M059J (cell line): ENCODE data around the gene STARD5. TPM values are rescaled to one million over a fixed set of nuclear protein-coding genes. Genes with fewer than 3 reads are reported as not detected.

Experiments
- DNase-seq: peaks from one replicate; pipeline ENCODE4 v3.0.0-alpha.2; 2012; ENCODE audit warnings: low read depth
- total RNA-seq: library from RNA; depleted of rRNA; stranded (reverse); fragments of >200 nt; shearing (Covaris generic); gene quantifications from 2 replicates; pipeline ENCODE4 v1.2.3, GENCODE V29; 2014

Gene STARD5
- total RNA-seq, 1 experiment from 2014 or later: 2.0 TPM

DNA sequence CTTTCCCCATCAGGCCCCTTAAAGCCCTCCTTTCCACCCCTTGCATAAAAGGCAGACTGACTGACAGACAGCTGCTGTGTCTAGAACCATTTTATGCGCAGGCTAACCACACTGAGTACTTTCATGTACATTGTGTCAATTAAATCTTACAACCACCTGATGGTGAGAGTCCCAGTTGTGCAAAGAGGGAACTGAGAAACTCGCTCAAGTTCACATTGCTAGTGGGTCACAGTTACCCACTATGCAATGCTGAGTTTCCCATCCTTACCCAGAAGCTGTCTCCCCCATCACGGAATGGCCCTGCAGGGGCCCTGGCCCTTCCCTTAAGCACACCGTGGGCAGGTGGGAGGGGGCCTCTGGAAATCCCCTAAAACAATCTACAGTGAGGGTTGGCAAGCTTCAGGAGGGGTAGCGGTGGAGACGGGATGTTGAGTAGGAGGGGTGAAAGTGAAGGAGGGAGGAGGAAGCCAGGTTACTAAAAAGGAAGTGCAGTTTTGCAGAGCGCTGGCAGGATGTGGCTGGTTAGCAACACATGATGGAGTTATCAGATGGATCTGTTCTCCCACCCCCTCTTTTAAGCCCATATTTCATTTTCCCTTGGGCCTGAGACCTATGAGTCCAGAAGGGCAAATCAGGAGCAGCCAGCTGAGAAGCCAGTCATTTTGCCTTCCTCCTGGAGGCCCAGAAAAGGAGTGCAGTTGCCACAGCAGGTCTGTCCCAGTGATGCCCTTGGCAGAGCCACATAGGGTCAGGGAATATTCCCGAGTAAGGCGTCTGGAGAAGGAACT is 30.0 kb downstream of the STARD5 start:
- DNase-seq: no peak

DNA sequence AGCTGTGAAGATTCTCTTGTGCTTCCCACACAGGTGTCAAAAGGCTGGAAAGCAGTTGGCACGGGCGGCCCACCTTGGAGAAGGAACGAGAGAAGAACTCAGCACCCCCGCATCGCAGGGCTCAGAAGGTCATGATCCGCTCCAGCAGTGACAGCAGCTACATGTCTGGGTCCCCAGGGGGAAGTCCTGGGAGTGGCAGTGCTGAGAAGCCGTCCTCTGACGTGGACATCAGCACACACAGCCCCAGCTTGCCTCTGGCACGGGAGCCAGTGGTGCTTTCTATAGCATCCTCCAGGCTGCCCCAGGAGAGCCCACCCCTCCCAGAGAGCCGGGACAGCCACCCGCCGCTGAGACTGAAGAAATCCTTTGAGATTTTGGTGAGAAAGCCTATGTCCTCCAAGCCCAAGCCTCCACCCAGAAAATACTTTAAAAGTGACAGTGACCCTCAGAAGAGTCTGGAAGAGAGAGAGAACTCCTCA is 31.4 kb downstream of the STARD5 start:
- no peak for DNase-seq

DNA sequence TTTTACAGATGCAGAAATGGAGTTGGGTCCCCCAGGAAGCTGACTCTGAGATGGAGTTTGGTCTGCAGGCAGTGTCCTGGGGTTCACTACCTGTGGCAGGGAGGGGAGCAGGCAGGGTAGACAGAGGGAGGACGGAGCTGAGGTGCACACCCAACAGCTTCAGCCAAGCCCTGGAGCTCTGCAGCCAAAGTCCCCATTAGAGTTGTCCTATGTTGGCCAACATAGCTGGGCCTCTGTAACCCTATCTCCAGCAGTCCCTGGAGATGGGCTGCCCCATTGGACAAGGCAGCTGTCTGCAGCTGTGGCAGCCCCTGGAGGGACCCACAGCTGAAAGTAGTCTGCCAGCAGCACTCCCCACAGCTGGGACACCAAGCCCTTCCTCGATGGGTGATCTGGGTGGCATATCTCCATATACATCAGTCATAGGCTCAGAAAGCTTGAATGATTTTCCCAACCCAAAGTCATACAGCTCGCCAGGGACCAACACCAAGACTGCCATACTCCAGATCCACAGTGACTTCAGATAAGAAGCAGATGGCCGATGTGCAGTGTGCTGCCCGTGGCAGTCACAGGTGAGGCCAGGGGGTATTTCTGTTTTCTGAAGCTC is 31.9 kb downstream of the STARD5 start:
- DNase-seq: no peak

DNA sequence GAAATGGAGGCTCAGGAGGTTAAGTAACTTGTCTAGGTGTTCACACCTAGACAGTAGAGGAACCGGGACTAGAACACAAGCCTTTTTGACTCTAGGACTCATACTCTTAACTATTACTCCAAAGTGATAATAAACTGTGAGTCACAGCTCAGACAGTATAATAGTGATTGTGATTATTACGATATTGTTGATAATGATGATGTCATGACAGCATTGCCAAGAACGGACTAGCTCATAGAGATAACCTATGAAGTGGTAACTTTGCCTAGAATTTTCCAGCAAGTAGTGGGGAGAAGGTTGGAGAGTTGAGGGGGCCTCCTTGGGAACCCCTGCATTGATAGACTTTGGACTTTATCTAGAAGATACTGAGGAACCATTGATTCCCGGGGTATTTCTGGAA is 34.0 kb downstream of the STARD5 start:
- DNase-seq: no peak

DNA sequence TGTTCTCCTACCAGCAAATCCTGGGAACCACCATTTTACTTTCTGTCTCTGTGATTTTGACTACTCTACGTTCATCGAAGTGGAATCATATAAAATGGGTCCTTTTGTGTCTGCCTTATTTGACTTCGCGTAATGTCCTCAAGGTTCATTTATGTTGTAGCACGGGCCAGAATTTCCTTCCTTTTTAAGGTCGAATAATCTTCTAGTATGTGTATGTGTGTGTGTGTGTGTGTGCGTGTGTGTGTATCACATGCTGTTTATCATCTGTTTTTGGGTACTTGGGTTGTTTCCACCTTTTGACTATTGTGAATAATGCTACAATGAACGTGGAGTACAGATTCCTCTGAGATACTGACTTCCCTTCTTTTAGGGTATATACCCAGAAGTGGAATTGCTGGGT is 35.3 kb downstream of the STARD5 start:
- no peak for DNase-seq

DNA sequence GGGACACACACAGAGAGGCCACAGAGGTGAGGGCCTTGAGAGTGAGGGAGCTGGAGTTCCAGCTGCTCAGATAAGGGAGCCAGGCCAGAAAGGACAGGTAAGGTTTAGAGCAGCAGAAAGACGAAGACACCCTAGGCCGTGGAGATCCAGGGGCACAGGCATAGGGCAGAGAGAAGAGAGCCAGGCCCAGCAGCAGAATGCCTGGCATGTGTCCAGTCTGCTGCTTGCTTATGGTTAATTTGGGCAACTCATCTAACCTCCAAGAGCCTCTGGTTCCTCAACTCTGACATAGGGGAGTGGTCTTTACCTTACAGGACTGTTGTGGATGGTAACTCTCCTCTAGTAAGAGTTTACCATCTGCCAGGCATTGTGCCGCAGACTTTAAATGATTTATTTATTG is 35.9 kb downstream of the STARD5 start:
- DNase-seq: no peak

DNA sequence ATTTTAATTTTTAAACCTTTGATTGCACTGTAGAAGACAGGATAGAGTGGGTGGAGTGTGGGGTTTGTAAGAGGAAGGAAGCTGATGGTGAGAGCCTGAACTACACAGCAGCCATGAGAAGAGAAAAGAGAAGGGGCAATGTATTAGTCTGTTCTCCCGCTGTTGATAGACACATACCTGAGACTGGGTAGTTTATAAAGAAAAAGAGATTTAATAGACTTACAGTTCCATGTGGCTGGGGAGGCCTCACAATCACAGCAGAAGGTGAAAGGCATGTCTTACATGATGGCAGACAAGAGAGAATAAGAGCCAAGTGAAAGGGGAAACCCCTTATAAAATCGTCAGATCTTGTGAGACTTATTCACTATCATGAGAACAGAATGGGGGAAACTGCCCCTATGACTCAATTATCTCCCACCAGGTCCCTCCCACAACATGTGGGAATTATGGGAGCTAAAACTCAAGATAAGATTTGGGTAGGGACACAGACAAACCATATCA is 37.3 kb downstream of the STARD5 start:
- no peak for DNase-seq

DNA sequence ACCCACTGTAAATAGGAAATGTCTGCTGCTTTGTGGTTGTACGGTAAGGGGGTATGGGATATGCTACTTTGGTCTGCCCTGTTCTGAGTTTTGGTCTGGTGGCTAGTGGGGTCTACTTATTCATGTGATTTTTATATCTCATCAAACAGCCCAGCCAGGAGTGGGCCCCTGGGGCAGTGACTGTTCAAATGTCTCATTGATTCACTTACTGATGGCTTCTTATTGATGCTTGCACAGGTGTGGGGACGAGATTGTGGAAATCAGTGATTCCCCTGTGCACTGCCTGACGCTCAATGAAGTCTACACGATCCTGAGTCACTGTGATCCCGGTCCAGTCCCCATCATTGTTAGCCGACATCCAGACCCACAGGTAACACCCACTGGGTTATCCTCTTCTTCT is 38.5 kb downstream of the STARD5 start:
- DNase-seq: no peak

DNA sequence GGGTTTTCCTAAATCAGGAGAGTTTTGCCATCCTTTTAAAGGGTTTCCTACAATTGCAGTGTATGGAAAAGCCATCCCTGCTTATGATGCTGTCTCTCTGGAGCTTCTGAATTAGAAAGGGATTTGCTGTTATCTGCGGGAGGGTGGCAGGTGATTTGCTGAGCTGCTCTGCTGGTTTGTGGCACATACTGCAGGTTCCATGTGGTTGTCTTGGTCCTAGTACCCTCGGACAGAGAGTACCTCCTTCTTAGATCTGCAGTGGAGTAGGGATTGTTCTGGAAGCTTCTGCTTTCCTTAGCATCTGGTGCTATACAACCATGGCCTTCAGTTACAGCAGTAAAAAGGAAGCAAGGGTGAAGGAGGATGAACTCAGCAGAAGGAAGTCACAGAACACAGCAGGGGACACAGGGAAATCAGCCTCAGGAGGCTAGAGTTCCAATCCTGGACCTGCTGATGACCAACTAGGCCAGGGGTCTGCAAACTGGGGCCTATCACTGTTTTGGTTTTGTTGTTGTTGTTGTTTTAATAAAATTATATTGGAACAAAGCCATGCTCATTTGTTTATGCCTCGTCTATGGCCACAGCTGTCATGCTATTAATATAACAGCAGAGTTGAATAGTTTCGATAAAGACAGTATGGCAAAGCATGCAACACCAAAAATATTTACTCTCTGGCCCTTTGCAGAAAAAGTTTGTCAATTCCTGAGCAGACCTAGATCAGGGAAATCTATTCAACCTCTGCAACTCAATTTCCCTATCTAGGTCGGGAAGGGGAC is 39.5 kb downstream of the STARD5 start:
- DNase-seq: no peak

DNA sequence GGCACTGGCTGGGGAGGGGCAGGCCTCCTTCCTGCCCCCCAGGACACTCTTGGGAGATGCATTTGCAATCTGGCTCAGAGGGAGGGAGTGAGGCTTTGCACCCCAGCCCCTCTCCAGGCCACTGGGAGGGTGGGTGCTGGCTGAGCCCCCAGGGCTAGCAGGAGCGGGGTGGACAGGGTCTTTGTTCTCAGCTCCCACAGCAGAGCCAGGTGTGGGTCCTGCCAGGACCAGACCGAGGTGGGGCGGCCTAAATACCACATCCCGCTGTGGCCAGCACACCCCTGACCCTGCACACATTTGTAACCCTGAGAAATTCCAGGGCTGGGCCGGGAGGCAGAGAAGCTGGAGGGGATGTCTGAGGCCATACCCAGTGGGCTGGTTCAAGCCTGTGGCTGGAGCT is 41.0 kb downstream of the STARD5 start:
- DNase-seq: no peak

DNA sequence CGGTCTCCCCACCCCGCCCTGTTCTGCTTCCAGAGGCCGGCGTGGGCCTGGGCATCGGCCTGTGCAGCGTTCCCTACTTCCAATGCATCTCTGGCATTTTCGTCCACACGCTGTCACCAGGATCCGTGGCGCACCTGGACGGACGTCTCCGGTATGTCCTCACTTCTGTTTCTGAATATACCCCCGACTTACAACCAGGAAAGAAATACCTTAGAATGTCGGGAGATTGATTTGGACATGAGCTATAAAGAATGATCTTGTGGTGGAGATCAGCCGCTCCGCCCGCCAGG is 41.4 kb downstream of the STARD5 start:
- DNase-seq: no peak

DNA sequence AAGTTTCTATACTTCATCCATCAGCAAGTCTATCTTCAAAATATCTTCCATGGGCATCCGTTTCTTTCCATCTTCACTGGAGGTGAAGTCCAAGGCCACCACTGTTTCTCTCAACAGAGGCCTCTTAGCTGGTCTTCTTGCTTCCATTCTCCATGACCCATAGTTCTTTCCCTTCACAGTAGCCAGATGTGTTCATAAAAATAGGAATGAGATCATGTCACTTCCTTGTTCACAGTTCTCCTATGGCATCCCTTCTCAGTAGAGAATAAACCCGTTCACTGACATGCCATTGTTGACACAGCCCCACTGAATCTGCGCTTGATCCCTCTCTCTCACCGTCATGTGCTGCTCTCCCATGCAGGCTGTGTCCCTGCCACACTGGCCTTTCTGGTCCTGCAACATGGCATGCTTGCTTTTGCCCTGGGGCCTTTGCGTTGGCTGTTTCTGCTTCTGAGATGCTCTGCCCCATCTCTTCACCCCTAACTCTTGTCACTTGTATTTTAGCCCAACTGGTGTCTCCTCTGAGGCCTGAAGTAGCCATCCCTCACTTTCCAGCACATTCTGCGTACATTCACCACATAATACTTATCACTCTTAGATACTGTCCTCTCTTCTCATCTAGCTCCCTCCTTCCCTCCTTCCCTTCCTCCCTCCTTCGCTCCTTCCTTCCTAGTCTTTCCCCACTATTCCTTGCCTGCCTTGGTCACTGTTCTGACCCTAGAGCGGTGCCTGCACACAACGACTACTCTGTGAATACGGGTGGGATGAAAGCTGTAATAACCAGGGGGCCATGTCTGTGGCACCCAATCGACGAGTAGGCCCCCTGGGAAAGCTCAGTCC is 42.0 kb downstream of the STARD5 start:
- DNase-seq: no peak

DNA sequence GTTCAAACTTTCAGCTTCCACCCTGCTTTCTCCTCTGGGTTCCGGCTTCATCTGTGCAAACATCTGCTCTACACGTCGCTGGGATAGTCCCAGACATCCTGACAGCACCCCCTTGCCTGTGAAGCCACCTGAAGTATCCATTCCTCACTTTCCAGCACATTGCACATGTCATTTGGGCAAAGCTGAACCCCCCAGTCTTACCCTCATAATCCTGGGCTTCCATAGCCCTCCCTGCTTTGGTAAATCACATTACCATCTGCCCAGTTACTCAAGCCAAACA is 42.5 kb downstream of the STARD5 start:
- DNase-seq: no peak

DNA sequence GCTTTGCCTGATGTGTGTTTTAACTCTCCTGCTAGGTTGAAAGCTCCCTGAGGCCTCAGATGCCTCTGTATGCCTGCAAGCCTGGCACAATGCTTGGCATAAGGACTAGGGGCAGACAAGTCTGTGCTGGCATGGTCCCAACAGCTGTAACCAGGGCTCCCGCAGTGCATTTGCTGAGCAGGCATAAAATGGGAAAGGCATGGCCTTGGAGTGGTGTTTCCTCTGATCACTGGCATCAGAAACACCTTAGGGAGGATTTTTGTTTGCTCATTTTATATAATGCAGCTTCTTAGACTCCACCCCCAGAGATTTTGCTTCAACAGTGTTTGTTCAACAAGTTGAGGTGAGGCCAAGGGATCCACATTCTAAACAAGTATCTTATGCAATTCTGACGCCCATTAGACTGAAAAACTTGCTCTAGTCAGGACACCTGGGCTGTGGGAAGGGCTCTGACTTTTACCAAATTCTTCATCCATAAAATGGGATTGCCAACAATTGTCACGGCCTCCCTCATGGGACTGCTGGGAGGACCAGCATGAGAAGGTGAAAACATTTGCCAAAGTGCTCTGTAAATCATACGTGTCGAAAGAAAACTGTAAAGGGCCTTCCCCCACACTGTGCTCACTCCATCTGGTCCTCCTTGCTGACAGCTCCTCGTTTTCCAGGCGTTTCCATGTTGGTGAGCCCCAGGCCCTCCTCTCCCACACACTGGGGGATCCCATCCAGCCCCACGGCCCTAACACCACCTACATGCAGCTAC is 43.1 kb downstream of the STARD5 start:
- no peak for DNase-seq

DNA sequence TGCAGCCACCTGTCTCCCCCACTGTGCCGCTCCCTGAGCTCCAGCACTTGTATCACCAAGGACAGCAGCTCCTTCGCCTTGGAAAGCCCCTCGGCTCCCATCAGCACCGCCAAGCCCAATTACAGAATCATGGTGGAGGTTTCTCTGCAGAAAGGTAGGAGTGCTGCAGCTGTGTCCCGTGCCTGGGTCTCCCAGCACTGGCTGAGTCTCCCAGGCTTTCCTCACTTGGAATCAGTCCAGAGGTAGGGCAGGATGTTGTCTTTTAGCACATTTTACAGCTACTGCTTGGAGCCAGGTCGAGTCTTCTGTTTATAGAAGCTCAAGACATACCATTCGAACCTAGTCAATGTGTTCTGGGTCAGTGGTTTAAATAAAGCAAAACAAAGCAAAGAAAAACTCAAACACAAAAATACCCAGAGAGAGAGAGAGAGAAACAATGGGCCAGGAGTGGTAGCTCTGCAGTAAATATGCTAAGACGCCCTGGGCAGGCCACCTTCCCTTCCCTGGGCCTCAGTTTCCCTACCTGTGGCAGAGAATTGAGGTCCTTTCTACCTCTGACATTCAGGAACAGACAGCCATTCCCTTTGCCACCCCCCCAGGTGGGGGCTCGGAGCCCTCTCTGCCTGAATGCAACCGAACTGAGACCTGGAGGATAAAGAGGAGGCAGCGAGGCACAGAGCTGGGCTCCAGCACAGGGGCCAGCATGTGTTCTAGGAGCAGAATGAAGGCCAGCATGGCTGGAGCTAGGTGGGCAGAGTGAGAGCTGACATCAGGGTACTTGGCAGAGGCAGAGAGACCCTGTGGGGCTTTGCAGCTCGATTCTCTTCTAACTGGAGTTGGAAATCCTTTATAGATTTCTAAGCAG is 44.1 kb downstream of the STARD5 start:
- peak; percentile 67 for DNase-seq

DNA sequence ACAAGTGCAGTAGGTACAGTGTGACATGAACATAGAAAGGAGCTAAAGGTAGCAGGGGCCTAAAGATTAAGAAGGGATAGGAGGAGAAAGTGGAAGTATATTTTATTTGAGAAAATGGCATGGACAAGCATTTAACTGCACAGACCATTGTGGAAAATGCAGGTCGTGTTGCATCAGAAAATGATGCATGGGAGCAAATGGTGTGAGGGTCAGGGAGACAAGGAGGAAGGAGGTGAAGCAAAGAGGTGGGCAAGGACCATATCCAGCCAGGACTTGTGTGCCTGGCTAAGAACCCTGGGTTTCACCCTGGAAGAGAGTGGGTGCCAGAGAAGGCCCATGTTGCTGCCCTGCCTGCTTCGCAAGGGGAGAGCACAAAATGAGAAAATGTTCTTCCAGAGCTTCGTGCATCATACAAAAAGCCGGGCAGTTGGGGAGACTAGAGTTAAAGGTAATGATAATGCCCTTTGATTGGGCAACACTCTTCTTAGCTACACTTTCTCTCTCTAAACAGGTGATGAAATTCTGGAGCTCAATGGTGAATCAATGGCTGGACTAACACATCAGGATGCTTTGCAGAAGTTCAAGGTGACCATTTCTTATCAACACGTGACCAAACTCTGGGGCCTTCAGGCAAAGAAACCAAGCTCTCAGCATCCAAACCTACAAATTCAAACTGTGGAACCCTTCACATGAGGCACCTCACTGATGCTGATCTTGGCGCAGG is 45.5 kb downstream of the STARD5 start:
- no peak for DNase-seq

DNA sequence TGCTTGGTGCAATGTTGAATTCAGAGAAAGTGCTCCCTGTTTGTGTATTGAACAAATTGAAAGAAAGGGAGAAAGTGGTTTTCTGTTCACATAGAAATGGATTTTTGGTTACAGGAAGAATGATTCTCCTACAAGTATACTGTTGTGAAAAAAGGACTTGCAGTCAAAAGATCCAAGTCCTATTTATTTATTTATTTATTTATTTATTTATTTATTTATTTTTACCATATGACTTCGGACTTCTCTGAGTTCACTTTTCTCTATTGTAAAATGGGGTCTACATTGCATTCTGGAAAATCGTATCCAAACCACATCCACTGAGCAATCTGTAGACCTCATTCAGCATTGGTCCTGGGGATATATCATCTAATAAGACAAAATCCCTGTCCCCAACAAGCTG is 46.1 kb downstream of the STARD5 start:
- no peak for DNase-seq

DNA sequence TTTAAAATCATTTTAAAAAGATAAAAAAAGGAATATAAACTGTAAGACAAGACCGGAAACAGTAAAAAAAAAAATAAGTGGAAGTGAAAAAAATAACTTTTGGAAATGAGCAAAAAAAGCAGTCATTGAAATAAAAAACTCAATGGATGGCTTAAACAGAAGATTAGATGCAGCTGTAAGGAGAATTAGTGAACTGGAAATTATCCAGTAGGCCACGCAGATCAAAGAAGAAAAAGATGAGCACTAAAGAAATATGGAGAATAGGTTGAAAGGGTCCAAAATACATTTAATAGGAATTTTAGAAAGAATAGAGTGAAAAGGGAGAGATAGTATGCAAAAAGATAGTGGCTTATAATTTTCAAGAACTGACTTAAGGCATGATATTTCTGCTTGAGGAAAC is 47.0 kb downstream of the STARD5 start:
- no peak for DNase-seq

DNA sequence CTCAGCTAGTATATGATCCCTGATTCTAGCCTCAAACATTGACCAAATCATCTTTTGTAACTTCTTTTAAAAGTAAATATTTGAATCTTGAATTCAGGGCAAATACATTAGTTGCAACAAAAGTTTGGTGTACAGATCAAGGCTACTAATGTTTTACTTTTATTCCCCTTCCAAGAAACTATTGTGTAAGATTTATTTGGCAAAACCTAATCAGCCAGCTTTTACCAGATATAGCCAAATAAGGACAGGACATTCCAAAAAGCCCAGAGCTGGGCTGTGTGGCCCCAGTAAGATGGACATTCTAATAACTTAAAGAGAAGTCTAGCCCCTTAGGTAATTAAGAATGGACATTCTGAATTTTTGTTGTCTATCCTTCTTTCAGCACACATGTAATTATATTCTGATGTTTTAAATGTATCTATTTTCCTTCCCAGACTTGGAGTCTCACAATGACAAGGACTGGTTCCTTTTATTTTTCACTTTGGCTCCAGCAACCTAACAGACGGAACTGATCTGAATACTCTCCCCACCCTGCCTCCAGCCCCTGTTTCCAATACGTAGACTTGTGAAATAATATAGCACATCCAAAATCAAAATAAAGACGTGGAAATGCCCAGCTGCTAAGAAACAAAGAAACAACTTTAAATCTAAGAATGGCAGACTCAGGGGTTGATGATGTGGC is 48.1 kb downstream of the STARD5 start:
- no peak for DNase-seq
